Mesothelial cell of epicardium (in vitro differentiated cells): ENCODE data around the gene ASCL5. TPM values are rescaled to one million over a fixed set of nuclear protein-coding genes. Genes with fewer than 3 reads are reported as not detected.

Source experiments
- DNase-seq, 2 experiments: peaks; one replicate each; pipeline ENCODE4 v3.0.0; 2021; ENCODE audit warnings: low spot score in 2 of 2; ENCODE audit not compliant: unreplicated experiment in 2 of 2
- H3K27ac Mint-ChIP-seq: 2 replicates; pipeline ENCODE4 v1.8.0; 2021; ENCODE audit warnings: mixed read lengths
- H3K27me3 Mint-ChIP-seq: 2 replicates; pipeline ENCODE4 v1.8.0; 2021; ENCODE audit warnings: low read depth, mixed read lengths
- H3K36me3 Mint-ChIP-seq: 2 replicates; pipeline ENCODE4 v1.8.0; 2021; ENCODE audit warnings: mixed read lengths
- H3K4me1 Mint-ChIP-seq: 2 replicates; pipeline ENCODE4 v1.8.0; 2021; ENCODE audit warnings: mixed read lengths
- H3K4me3 Mint-ChIP-seq: 2 replicates; pipeline ENCODE4 v1.8.0; 2021; ENCODE audit warnings: mild to moderate bottlenecking, moderate library complexity, mixed read lengths
- H3K9me3 Mint-ChIP-seq: 2 replicates; pipeline ENCODE4 v1.8.0; 2021; ENCODE audit warnings: mixed read lengths
- CTCF ChIP-seq: fragments of 200-600 bp; sonication (generic); IDR thresholded peaks from one replicate; pipeline ENCODE4 v1.5.0; 2021; ENCODE audit warnings: antibody characterized with exemption; ENCODE audit not compliant: unreplicated experiment
- total RNA-seq: library from RNA; stranded (reverse); gene quantifications from 3 replicates; pipeline ENCODE4 v1.2.1, GENCODE V29; 2021

The ASCL5 gene
- total RNA-seq, 1 donor from 2014 or later = not detected

- Mint-ChIP-seq H3K27me3 (no peaks in the 10 kb centered on the region), H3K4me3 (no peak overlapping the region), H3K27ac (no peak overlapping the region), H3K9me3 (no peaks in the 10 kb centered on the region), H3K4me1 (peaks cover 12% of the 10 kb centered on the region), H3K36me3 (no peaks in the 10 kb centered on the region)
- TF ChIP-seq CTCF = no peak
- DNase-seq = no peak
Observed at GRCh38 chr1:201090541-201090940, 36.4 kb downstream of the ASCL5 start.

- no peak overlapping the region for H3K4me3 Mint-ChIP-seq
- no peak overlapping the region for H3K27ac Mint-ChIP-seq
- no peak for DNase-seq
- no peak for TF ChIP-seq CTCF
- peaks cover 12% of the 10 kb centered on the region for H3K4me1 Mint-ChIP-seq
- no peaks in the 10 kb centered on the region for H3K27me3 Mint-ChIP-seq
- H3K36me3 Mint-ChIP-seq = no peaks in the 10 kb centered on the region
- no peaks in the 10 kb centered on the region for H3K9me3 Mint-ChIP-seq
Observed at GRCh38 chr1:201089596-201089995, 37.4 kb downstream of the ASCL5 start.

GRCh38 chr1:201088901-201089525, 38.0 kb downstream of the ASCL5 start:
- no peak for DNase-seq
- Mint-ChIP-seq H3K27me3 (peaks cover 1% of the 10 kb centered on the region), H3K4me1 (peaks cover 12% of the 10 kb centered on the region), H3K4me3 (no peak overlapping the region), H3K9me3 (no peaks in the 10 kb centered on the region), H3K36me3 (no peaks in the 10 kb centered on the region), H3K27ac (no peak overlapping the region)
- no peak for TF ChIP-seq CTCF

- DNase-seq = no peak
- peaks cover 1% of the 10 kb centered on the region for H3K27me3 Mint-ChIP-seq
- no peak overlapping the region for H3K27ac Mint-ChIP-seq
- TF ChIP-seq CTCF = no peak
- H3K4me1 Mint-ChIP-seq = peaks cover 12% of the 10 kb centered on the region
- no peaks in the 10 kb centered on the region for H3K36me3 Mint-ChIP-seq
- H3K4me3 Mint-ChIP-seq = no peak overlapping the region
- no peaks in the 10 kb centered on the region for H3K9me3 Mint-ChIP-seq
Observed at GRCh38 chr1:201088395-201088794, 38.6 kb downstream of the ASCL5 start.

- H3K9me3 Mint-ChIP-seq = no peaks in the 10 kb centered on the region
- no peaks in the 10 kb centered on the region for H3K36me3 Mint-ChIP-seq
- no peak for DNase-seq
- no peak overlapping the region for H3K4me3 Mint-ChIP-seq
- TF ChIP-seq CTCF = no peak
- H3K27ac Mint-ChIP-seq = no peak overlapping the region
- peaks cover 6% of the 10 kb centered on the region for H3K27me3 Mint-ChIP-seq
- H3K4me1 Mint-ChIP-seq = peaks cover 12% of the 10 kb centered on the region
Observed at GRCh38 chr1:201085902-201086735, 40.9 kb downstream of the ASCL5 start.
